ENCODE results near the gene GRPEL1.

GRCh38 chr4:7024336-7024890, 43.5 kb downstream of the GRPEL1 start:
- TF ChIP-seq CTCF (IDR thresholded peaks at IDR 0.05) (no peak), POLR2A (IDR thresholded peaks at IDR 0.05) (no peak)
